Activated naive CD4-positive, alpha-beta T cell treated with anti-CD3 and anti-CD28 coated beads, Interleukin-2, amount 50 U/mL, for 16 hours (primary cell): Measurements from ENCODE around the gene PCDHB9.
"Not testable (repeated sequence)": the region's sequence is repeated elsewhere in the genome, so short reads cannot be mapped to it uniquely, and the experiment has no call there.

Experiments used
- DNase-seq: peaks from one replicate; pipeline ENCODE4 v3.0.0-alpha.2; 2020

The PCDHB9 gene

DNA sequence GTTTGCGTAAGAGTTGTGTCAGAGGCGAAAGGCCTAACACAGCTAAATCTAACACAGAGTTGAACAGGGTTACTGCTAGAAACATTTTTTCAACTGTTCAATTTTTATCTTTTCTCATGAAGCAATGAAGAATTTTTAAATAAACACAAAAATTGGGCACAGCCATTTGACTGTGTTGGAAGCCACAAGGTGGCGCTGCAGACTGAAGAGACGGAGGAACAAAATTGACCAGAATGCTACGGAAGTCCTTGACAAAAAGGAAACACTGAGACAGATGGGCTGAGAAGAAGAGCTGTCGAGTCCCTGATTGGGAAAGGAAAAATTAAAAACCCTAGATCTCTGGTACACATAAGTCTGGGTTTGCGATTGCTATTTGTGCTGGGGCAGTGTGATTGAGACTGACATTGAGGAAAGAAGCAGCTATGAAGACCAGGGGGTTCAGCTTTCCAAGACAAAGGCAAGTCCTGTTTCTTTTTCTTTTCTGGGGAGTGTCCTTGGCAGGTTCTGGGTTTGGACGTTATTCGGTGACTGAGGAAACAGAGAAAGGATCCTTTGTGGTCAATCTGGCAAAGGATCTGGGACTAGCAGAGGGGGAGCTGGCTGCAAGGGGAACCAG is at the start of gene PCDHB9:
PCDHB9 (plus strand) TSS at position 265 of the 616 bp plus-strand sequence; CDS start at position 423, 158 bp downstream.
- DNase-seq = no peak

DNA sequence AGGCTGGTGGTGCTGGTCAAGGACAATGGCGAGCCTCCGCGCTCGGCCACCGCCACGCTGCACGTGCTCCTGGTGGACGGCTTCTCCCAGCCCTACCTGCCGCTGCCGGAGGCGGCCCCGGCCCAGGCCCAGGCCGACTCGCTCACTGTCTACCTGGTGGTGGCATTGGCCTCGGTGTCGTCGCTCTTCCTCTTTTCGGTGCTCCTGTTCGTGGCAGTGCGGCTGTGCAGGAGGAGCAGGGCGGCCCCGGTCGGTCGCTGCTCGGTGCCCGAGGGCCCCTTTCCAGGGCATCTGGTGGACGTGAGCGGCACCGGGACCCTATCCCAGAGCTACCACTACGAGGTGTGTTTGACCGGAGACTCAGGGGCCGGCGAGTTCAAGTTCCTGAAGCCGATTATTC is 49.6 kb upstream of the PCDHB9 start:
- DNase-seq = not testable (repeated sequence)

DNA sequence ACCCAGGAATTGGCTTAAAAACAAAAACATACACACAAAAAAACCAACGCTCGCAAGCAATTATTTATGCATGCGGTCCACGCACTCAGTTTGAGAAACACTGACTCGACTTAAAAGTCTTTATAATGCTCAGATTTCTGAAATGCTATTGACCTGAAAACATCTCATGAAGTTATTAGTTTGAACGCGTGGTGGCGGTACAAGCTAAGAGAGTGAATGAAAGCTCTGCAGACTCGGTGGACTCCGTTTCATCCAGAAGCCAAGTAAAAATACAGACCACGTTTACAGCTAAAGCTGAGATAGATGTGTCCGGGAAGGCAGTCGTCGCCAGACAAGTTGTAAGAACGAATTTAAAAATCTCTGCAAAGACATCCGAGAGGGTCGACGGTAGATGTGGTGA is 37.1 kb upstream of the PCDHB9 start, which contains the start of gene PCDHB6:
PCDHB6 (plus strand) TSS at position 246 of the 400 bp plus-strand sequence. CDS start 201 bp downstream, outside the sequence.
- no peak for DNase-seq

DNA sequence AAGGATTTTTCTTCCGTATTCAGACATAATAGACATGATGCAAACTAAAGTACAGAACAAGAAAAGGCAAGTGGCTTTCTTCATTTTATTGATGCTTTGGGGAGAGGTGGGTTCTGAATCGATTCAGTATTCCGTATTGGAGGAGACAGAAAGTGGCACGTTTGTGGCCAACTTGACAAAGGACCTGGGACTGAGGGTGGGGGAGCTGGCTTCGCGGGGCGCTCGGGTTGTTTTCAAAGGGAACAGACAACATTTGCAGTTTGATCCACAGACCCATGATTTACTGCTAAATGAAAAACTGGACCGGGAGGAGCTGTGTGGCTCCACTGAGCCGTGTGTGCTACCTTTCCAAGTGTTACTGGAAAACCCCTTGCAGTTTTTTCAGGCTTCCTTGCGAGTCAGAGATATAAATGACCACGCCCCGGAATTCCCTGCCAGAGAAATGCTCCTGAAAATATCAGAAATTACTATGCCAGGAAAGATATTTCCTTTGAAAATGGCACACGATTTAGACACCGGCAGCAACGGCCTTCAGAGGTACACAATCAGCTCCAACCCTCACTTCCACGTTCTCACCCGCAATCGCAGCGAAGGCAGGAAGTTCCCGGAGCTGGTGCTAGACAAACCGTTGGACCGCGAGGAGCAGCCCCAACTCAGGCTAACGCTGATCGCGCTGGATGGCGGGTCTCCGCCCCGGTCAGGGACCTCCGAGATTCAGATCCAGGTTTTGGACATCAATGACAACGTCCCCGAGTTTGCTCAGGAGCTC is 36.6 kb upstream of the PCDHB9 start:
- no peak for DNase-seq

DNA sequence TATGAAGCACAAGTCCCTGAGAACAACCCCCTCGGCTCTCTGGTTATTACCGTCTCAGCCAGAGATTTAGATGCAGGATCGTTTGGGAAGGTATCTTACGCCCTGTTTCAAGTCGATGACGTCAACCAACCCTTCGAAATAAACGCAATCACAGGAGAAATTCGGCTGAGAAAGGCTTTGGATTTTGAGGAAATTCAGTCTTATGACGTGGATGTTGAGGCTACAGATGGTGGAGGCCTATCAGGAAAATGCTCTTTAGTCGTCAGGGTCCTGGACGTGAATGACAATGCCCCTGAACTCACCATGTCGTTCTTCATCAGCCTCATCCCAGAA is 36.0 kb upstream of the PCDHB9 start:
- DNase-seq = no peak

DNA sequence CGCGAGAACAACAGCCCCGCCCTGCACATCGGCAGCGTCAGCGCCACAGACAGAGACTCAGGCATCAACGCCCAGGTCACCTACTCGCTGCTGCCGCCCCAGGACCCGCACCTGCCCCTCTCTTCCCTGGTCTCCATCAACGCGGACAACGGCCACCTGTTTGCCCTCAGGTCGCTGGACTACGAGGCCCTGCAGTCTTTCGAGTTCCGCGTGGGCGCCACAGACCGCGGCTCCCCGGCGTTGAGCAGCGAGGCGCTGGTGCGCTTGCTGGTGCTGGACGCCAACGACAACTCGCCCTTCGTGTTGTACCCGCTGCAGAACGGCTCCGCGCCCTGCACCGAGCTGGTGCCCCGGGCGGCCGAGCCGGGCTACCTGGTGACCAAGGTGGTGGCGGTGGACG is 35.3 kb upstream of the PCDHB9 start:
- DNase-seq = not testable (repeated sequence)

DNA sequence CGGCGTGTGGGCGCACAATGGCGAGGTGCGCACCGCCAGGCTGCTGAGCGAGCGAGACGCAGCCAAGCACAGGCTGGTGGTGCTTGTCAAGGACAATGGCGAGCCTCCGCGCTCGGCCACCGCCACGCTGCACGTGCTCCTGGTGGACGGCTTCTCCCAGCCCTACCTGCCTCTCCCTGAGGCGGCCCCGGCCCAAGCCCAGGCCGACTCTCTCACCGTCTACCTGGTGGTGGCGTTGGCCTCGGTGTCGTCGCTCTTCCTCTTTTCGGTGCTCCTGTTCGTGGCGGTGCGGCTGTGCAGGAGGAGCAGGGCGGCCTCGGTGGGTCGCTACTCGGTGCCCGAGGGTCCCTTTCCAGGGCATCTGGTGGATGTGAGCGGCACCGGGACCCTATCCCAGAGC is 34.9 kb upstream of the PCDHB9 start:
- not testable (repeated sequence) for DNase-seq

DNA sequence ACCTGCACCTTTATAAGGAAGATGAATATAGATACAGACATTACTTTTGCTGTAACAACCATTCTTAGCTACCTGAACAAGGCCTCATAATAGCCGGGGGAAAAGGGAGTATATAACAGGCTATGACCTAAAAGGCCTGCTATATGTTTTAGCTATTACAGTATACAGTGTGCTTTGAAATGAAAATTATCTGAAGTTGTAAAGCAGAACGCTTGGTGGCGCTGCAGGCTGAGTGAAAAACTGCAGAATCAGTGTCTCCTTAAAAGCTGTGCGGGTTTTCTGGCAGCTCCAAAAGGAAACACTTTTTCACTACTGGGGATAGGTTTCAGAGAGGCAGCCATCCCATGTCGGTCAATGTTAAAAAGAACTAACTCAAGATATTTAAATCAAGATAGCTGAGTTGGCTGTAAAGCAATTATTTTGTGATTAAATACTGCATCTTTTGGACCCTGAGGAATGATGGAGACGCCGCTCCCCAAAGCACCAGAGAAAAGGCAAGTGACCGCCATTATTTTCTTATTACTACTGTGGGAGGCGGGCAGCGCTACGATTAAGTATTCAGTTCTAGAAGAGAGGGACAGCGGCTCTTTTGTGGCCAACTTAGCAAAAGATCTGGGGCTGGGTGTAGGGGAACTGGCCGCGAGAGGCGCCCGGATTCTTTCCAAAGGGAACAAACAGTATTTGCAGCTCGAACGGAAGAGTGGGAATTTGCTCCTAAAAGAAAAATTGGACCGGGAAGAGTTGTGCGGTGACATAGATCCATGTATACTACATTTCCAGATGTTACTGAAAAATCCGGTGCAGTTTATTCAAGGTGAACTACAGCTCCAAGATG is 31.2 kb upstream of the PCDHB9 start:
- no peak for DNase-seq

DNA sequence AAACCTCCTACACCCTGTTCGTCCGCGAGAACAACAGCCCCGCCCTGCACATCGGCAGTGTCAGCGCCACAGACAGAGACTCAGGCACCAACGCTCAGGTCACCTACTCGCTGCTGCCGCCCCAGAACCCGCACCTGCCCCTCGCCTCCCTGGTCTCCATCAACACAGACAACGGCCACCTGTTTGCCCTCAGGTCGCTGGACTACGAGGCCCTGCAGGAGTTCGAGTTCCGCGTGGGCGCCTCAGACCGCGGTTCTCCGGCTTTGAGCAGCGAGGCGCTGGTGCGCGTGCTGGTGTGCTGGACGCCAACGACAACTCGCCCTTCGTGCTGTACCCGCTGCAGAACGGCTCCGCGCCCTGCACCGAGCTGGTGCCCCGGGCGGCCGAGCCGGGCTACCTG is 29.6 kb upstream of the PCDHB9 start:
- DNase-seq = not testable (repeated sequence)

DNA sequence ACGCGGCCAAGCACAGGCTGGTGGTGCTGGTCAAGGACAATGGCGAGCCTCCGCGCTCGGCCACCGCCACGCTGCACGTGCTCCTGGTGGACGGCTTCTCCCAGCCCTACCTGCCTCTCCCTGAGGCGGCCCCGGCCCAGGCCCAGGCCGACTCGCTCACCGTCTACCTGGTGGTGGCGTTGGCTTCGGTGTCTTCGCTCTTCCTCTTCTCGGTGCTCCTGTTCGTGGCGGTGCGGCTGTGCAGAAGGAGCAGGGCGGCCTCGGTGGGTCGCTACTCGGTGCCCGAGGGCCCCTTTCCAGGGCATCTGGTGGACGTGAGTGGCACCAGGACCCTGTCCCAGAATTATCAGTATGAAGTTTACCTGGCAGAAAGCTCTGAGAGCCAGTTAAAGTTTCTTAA is 29.1 kb upstream of the PCDHB9 start:
- DNase-seq = not testable (repeated sequence)

DNA sequence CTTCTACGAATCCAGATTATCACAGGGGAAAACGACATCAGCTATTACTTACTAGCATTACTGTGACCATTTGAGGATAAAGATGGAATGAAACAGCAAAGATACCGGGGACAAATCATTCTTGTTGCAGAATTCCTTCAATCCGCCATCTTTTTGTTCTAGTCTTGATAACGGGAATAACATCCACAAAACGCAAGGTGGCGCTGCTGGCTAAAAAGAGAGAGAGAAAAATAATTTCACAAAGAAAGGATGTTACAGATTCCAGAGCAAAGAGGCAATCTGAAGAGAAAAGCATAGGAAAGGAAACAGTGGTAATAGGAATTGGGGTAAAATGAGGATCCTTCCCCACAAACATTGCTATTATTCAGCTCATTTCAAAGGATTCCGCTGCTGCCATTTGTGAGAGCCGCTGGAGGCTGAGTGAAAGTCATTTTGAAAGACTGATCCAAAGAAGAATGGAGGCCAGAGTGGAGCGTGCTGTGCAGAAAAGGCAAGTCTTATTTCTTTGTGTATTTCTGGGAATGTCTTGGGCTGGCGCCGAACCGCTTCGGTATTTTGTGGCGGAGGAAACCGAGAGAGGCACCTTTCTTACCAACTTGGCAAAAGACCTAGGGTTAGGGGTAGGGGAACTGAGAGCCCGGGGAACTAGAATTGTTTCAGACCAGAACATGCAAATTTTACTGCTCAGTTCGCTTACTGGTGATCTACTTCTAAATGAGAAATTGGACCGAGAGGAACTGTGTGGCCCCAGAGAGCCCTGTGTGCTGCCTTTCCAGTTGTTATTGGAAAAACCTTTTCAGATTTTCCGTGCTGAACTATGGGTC is 14.4 kb upstream of the PCDHB9 start, which contains the start of gene PCDHB7:
PCDHB7 (plus strand) TSS at position 264 of the 824 bp plus-strand sequence; CDS start at position 456, 192 bp downstream.
- DNase-seq = no peak

DNA sequence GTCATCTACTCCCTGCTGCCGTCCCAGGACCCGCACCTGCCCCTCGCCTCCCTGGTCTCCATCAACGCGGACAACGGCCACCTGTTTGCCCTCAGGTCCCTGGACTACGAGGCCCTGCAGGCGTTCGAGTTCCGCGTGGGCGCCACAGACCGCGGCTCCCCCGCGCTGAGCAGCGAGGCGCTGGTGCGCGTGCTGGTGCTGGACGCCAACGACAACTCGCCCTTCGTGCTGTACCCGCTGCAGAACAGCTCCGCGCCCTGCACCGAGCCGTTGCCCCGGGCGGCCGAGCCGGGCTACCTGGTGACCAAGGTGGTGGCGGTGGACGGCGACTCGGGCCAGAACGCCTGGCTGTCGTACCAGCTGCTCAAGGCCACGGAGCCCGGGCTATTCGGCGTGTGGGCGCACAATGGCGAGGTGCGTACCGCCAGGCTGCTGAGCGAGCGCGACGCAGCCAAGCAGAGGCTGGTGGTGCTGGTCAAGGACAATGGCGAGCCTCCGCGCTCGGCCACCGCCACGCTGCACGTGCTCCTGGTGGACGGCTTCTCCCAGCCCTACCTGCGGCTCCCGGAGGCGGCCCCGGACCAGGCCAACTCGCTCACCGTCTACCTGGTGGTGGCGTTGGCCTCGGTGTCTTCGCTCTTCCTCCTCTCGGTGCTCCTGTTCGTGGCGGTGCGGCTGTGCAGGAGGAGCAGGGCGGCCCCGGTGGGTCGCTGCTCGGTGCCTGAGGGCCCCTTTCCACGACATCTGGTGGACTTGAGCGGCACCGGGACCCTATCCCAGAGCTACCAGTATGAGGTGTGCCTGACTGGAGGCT is 12.5 kb upstream of the PCDHB9 start:
- not testable (repeated sequence) for DNase-seq

DNA sequence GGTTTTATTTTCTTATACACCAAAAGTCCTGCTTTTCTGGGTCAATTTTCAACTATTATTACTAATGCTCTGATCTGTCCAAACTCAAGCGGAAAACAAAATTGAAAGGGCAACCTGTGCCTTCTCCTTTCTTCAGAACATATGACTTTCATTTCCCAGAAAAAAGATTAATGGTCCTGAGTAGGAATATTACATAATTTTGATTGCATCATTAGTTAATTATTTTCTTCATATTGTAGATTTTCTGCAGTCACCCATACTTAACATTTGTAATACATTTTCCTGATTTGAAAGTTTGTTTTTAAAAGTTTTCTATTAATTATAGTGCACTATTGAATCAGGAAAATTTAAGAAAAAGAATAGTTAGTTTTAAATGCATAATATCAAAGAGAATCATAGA is 11.0 kb upstream of the PCDHB9 start:
- DNase-seq = no peak

DNA sequence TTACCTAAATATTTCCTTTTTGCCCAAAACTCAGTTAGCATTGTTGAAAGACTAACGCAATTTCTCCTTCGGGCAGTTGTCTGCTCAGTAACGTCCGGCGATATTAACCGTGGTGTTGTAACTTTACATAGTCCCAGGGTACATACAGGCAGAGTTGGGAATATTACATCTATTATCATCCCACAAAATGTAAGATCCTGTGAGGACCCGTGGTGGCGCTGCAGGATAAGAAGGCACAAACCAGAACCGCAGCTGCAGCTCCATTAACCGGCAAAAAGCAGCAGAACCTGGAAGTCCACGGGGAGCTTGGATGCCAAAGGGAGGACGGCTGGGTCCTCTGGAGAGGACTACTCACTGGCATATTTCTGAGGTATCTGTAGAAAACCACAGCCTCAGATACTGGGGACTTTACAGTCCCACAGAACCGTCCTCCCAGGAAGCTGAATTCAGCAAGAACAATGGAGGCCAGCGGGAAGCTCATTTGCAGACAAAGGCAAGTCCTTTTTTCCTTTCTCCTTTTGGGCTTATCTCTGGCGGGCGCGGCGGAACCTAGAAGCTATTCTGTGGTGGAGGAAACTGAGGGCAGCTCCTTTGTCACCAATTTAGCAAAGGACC is 9.3 kb upstream of the PCDHB9 start, which contains the start of gene PCDHB8:
PCDHB8 (plus strand) TSS at position 214 of the 615 bp plus-strand sequence; CDS start at position 459, 245 bp downstream.
- DNase-seq = not testable (repeated sequence)

DNA sequence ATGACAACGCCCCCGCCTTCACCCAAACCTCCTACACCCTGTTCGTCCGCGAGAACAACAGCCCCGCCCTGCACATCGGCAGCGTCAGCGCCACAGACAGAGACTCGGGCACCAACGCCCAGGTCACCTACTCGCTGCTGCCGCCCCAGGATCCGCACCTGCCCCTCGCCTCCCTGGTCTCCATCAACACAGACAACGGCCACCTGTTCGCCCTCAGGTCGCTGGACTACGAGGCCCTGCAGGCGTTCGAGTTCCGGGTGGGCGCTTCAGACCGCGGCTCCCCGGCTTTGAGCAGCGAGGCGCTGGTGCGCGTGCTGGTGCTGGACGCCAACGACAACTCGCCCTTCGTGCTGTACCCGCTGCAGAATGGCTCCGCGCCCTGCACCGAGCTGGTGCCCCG is 7.6 kb upstream of the PCDHB9 start:
- DNase-seq = not testable (repeated sequence)

DNA sequence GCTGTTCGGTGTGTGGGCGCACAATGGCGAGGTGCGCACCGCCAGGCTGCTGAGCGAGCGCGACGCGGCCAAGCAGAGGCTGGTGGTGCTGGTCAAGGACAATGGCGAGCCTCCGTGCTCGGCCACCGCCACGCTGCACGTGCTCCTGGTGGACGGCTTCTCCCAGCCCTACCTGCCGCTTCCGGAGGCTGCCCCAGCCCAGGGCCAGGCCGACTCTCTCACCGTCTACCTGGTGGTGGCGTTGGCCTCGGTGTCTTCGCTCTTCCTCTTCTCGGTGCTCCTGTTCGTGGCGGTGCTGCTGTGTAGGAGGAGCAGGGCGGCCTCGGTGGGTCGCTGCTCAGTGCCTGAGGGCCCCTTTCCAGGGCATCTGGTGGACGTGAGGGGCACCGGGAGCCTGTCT is 7.1 kb upstream of the PCDHB9 start:
- DNase-seq = not testable (repeated sequence)

DNA sequence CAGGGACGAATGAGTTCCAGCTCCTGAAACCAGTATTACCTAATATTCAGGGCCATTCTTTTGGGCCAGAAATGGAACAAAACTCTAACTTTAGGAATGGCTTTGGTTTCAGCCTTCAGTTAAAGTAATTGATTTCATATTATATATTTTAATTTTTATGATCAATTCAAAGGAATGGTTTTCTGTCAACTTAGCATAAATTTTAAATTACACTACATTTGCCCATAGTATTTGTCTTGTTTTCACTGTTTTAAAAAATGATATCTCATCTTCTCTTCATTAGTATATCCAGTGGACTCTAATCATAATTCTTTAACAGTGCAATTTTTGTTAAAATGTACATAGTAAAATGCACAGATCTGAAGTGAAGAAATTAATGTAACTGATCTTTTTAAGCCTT is 6.6 kb upstream of the PCDHB9 start:
- no peak for DNase-seq

DNA sequence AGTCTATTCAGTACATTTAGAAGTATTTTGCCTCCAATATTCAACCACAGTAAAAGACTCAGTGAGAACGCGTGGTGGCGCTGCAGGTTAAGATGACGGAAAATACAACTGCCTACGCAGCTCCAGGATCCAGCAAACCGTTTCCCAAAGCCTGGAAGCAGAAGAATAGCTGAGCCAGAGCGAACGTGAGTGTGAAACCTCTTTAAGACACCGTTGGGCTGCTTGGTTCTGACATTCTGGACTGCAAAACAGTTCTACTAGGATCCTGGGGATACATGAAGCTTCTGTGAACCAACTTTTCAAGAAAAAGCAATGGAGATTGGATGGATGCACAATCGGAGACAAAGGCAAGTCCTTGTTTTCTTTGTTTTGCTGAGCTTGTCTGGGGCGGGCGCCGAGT is 4.7 kb upstream of the PCDHB9 start, which contains the start of gene PCDHB16:
PCDHB16 (plus strand) TSS at position 140 of the 400 bp plus-strand sequence; CDS start at position 313, 173 bp downstream.
- no peak for DNase-seq

DNA sequence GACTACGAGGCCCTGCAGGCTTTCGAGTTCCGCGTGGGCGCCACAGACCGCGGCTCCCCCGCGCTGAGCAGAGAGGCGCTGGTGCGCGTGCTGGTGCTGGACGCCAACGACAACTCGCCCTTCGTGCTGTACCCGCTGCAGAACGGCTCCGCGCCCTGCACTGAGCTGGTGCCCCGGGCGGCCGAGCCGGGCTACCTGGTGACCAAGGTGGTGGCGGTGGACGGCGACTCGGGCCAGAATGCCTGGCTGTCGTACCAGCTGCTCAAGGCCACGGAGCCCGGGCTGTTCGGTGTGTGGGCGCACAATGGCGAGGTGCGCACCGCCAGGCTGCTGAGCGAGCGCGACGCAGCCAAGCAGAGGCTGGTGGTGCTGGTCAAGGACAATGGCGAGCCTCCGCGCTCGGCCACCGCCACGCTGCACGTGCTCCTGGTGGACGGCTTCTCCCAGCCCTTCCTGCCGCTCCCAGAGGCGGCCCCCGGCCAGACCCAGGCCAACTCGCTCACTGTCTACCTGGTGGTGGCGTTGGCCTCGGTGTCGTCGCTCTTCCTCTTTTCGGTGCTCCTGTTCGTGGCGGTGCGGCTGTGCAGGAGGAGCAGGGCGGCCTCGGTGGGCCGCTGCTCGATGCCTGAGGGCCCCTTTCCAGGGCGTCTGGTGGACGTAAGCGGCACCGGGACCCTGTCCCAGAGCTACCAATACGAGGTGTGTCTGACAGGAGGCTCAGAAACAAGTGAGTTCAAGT is 2.7 kb upstream of the PCDHB9 start:
- not testable (repeated sequence) for DNase-seq

DNA sequence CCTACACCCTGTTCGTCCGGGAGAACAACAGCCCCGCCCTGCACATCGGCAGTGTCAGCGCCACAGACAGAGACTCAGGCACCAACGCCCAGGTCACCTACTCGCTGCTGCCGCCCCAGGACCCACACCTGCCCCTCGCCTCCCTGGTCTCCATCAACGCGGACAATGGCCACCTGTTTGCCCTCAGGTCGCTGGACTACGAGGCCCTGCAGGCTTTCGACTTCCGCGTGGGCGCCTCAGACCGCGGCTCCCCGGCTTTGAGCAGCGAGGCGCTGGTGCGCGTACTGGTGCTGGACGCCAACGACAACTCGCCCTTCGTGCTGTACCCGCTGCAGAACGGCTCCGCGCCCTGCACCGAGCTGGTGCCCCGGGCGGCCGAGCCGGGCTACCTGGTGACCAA is 1.7 kb downstream of the PCDHB9 start:
- not testable (repeated sequence) for DNase-seq
